ENCODE results near the gene FRY.

Gene FRY

DNA sequence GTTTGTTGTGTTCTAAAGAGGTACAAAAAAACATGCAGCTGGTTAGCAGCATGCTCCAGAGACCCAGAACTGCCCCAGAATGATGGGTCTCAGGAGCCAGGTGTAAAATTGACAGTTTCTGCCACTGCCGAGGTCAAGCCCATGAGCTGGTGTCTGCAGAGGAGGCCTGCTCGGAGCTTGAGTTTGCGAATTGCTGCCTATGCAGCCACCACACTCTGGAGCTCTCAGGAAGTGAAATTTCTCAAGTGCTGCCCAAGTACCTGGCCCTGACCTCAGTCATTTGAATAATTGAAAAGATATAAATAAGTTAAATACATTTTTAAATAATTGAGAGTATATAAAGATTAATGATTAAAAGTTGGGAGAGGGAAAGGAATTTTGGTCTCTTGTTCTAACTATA, 217.2 kb downstream of the FRY start:
- TF ChIP-seq, protein P1, sequence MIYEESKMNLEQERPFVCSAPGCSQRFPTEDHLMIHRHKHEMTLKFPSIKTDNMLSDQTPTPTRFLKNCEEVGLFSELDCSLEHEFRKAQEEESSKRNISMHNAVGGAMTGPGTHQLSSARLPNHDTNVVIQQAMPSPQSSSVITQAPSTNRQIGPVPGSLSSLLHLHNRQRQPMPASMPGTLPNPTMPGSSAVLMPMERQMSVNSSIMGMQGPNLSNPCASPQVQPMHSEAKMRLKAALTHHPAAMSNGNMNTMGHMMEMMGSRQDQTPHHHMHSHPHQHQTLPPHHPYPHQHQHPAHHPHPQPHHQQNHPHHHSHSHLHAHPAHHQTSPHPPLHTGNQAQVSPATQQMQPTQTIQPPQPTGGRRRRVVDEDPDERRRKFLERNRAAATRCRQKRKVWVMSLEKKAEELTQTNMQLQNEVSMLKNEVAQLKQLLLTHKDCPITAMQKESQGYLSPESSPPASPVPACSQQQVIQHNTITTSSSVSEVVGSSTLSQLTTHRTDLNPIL (CRISPR knock-in tag; IDR thresholded peaks at IDR 0.05; ENCODE audit: low read depth), result no peak
- TF ChIP-seq PATZ1 (CRISPR knock-in tag; IDR thresholded peaks at IDR 0.05; ENCODE audit: borderline replicate concordance) (no peak), TCF4 (CRISPR knock-in tag; IDR thresholded peaks at IDR 0.05; ENCODE audit: borderline replicate concordance) (no peak), SNAI2 (CRISPR knock-in tag; IDR thresholded peaks at IDR 0.05) (no peak)
- ATAC-seq, result no peak

GRCh38 chr13:32252812-32253438, 221.4 kb downstream of the FRY start:
- no peak for ATAC-seq
- TF ChIP-seq TCF4 (CRISPR knock-in tag; IDR thresholded peaks at IDR 0.05; ENCODE audit: borderline replicate concordance), result no peak
- TF ChIP-seq RARB (CRISPR knock-in tag; IDR thresholded peaks at IDR 0.05), result no peak
- TF ChIP-seq ISL1 (CRISPR knock-in tag; IDR thresholded peaks at IDR 0.05), result no peak
- TF ChIP-seq OSR1 (CRISPR knock-in tag; IDR thresholded peaks at IDR 0.05), result no peak
- no peak for TF ChIP-seq ZFP3 (CRISPR knock-in tag; IDR thresholded peaks at IDR 0.05)
- TF ChIP-seq CSDC2 (CRISPR knock-in tag; IDR thresholded peaks at IDR 0.05), result no peak
- TF ChIP-seq ZNF70 (CRISPR knock-in tag; IDR thresholded peaks at IDR 0.05), result no peak
- no peak for TF ChIP-seq BACH2 (CRISPR knock-in tag; IDR thresholded peaks at IDR 0.05; ENCODE audit: borderline replicate concordance)
- TF ChIP-seq ESRRG (CRISPR knock-in tag; IDR thresholded peaks at IDR 0.05), result no peak
- TF ChIP-seq ZC3H10 (CRISPR knock-in tag; IDR thresholded peaks at IDR 0.05), result no peak
- TF ChIP-seq, protein P2, sequence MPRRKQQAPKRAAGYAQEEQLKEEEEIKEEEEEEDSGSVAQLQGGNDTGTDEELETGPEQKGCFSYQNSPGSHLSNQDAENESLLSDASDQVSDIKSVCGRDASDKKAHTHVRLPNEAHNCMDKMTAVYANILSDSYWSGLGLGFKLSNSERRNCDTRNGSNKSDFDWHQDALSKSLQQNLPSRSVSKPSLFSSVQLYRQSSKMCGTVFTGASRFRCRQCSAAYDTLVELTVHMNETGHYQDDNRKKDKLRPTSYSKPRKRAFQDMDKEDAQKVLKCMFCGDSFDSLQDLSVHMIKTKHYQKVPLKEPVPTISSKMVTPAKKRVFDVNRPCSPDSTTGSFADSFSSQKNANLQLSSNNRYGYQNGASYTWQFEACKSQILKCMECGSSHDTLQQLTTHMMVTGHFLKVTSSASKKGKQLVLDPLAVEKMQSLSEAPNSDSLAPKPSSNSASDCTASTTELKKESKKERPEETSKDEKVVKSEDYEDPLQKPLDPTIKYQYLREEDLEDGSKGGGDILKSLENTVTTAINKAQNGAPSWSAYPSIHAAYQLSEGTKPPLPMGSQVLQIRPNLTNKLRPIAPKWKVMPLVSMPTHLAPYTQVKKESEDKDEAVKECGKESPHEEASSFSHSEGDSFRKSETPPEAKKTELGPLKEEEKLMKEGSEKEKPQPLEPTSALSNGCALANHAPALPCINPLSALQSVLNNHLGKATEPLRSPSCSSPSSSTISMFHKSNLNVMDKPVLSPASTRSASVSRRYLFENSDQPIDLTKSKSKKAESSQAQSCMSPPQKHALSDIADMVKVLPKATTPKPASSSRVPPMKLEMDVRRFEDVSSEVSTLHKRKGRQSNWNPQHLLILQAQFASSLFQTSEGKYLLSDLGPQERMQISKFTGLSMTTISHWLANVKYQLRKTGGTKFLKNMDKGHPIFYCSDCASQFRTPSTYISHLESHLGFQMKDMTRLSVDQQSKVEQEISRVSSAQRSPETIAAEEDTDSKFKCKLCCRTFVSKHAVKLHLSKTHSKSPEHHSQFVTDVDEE (CRISPR knock-in tag; IDR thresholded peaks at IDR 0.05), result no peak
- TF ChIP-seq ZNF8 (CRISPR knock-in tag; IDR thresholded peaks at IDR 0.05), result no peak
- no peak for TF ChIP-seq POU6F1 (CRISPR knock-in tag; IDR thresholded peaks at IDR 0.05; ENCODE audit: borderline replicate concordance, low read depth)
- TF ChIP-seq CSRNP3 (CRISPR knock-in tag; IDR thresholded peaks at IDR 0.05), result no peak
- no peak for TF ChIP-seq SNAI2 (CRISPR knock-in tag; IDR thresholded peaks at IDR 0.05)
- TF ChIP-seq GLIS3 (CRISPR knock-in tag; IDR thresholded peaks at IDR 0.05), result no peak
- no peak for TF ChIP-seq ZNF565 (CRISPR knock-in tag; conservative IDR thresholded peaks at IDR 0.05; ENCODE audit: low read depth)
- TF ChIP-seq PPARA (CRISPR knock-in tag; IDR thresholded peaks at IDR 0.05; ENCODE audit: borderline replicate concordance), result no peak

DNA sequence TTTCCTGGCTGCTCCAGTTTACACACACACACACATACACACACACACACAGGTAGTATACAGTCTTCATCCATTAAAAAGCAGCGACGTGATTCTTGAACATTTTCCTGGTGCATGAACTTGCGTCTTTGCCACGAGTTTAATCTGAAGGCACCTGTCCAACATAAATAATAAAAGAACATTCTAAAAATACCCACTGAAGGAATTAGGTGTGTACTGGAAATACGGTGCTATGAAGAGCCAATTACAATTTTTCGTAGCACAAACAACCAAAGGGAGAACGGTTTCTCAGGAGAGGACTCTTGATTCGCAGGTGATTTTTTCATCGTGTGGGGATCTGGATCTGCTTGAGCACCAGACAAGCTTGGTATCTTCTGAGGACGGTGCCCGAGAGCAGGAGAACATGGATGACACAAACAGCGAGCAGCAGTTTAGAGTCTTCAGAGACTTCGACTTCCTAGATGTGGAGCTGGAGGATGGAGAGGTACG, 222.4 kb downstream of the FRY start:
- no peak for ATAC-seq

More for the DNA sequence above, 222.4 kb downstream of the FRY start:
- TF ChIP-seq CSRNP3 (CRISPR knock-in tag; IDR thresholded peaks at IDR 0.05), result no peak
- TF ChIP-seq, protein P1 (CRISPR knock-in tag; IDR thresholded peaks at IDR 0.05; ENCODE audit: low read depth), result no peak
- TF ChIP-seq ARNTL (CRISPR knock-in tag; IDR thresholded peaks at IDR 0.05; ENCODE audit: borderline replicate concordance, low read depth), result no peak
- no peak for TF ChIP-seq ZC3H10 (CRISPR knock-in tag; IDR thresholded peaks at IDR 0.05)
- no peak for TF ChIP-seq SNAI2 (CRISPR knock-in tag; IDR thresholded peaks at IDR 0.05)
- TF ChIP-seq ZNF565 (CRISPR knock-in tag; conservative IDR thresholded peaks at IDR 0.05; ENCODE audit: low read depth), result no peak

All from SK-N-SH treated with all-trans-retinoic acid at 6 μM for 48 hours (cell line).